A549 (cell line): ENCODE results near the gene ELMO2. TPM values are rescaled to one million over a fixed set of nuclear protein-coding genes. Genes with fewer than 3 reads are reported as not detected.

Experiments
- ATAC-seq, 2 experiments: fragments of 200-7000 bp in 1 of 2; fragments of >200 bp in 1 of 2; cut with Nextera tagmentation in 1 of 2; cut with Tn5 transposase in 1 of 2; 3 replicates each; pipeline versions ENCODE4 v1.8.0 to v1.9.1; 2018 to 2020; ENCODE audit warnings: mild to moderate bottlenecking in 1 of 2, moderate library complexity in 1 of 2
- CTCF ChIA-PET: fragments of 300-600 bp; sonication (Branson Sonifier 250); formaldehyde crosslinking; extraction: SDS; loops from one replicate; lab custom pipeline; 2021; ENCODE audit warnings: antibody characterized with exemption, inconsistent platforms; lab: Yijun Ruan, JAX
- POLR2A ChIA-PET: fragments of 350-600 bp; formaldehyde crosslinking; extraction: SDS; loops from one replicate; lab custom pipeline; 2021; ENCODE audit warnings: antibody characterized with exemption, inconsistent platforms; lab: Yijun Ruan, JAX
- DNase-seq, 2 experiments: peaks; one replicate each; pipeline versions ENCODE4 v3.0.0 to v3.0.0-alpha.2; 2011 to 2016; ENCODE audit warnings: low read depth in 1 of 2, low spot score in 1 of 2
- FAIRE-seq: peaks from 2 replicates; lab custom pipeline; 2011; peaks lifted over from hg19 to GRCh38; lab: Jason Lieb, UNC
- H3K27ac ChIP-seq, 2 experiments: fragments of >200 bp; sonication (Bioruptor Twin); formaldehyde crosslinking; 3 replicates each; pipeline ENCODE4 v1.5.1; 2016 to 2017
- H3K4me1 ChIP-seq: fragments of >200 bp; sonication (Bioruptor Twin); formaldehyde crosslinking; 3 replicates; pipeline ENCODE4 v1.6.1; 2016
- H3K4me2 ChIP-seq: fragments of >200 bp; sonication (Bioruptor Twin); formaldehyde crosslinking; 3 replicates; pipeline ENCODE4 v1.6.1; 2016
- H3K4me3 ChIP-seq: fragments of >200 bp; sonication (Bioruptor Twin); formaldehyde crosslinking; 3 replicates; pipeline ENCODE4 v1.5.1; 2016
- H3K9me3 ChIP-seq: fragments of >200 bp; sonication (Bioruptor Twin); formaldehyde crosslinking; 3 replicates; pipeline ENCODE4 v1.6.1; 2016
- CHD2 ChIP-seq: fragments of 150-350 bp; IDR thresholded peaks from 2 replicates; pipeline ENCODE4 v1.6.1; 2014; ENCODE audit warnings: low read length; ENCODE audit not compliant: partially characterized antibody
- CHD4 ChIP-seq: fragments of 200-600 bp; sonication (generic); IDR thresholded peaks from 2 replicates; pipeline ENCODE4 v1.6.1; 2016; ENCODE audit warnings: antibody characterized with exemption, mild to moderate bottlenecking, borderline replicate concordance
- CTCF ChIP-seq: fragments of >200 bp; sonication (Bioruptor Twin); formaldehyde crosslinking; IDR thresholded peaks from 3 replicates; pipeline ENCODE4 v1.5.1; 2016
- EHF ChIP-seq: fragments of 250-450 bp; sonication (Bioruptor Pico); IDR thresholded peaks from 2 replicates; pipeline ENCODE4 v1.5.0; 2020; ENCODE audit warnings: mild to moderate bottlenecking
- ELK1 ChIP-seq: fragments of 150-350 bp; IDR thresholded peaks from 2 replicates; pipeline ENCODE4 v1.6.1; 2014; ENCODE audit warnings: low read depth, mild to moderate bottlenecking, low read length
- FOSB ChIP-seq: fragments of 250-450 bp; sonication (Bioruptor Pico); IDR thresholded peaks from 2 replicates; pipeline ENCODE4 v1.5.0; 2020; ENCODE audit warnings: mild to moderate bottlenecking, moderate library complexity
- GATA3 ChIP-seq: IDR thresholded peaks from 2 replicates; pipeline ENCODE4 v1.6.1; 2012; ENCODE audit warnings: borderline replicate concordance
- HES2 ChIP-seq: fragments of >200 bp; sonication (Bioruptor Twin); formaldehyde crosslinking; IDR thresholded peaks from 2 replicates; pipeline ENCODE4 v1.6.1; 2016
- HEYL ChIP-seq: fragments of 250-450 bp; sonication (Bioruptor Pico); IDR thresholded peaks from 2 replicates; pipeline ENCODE4 v1.8.0; 2021; ENCODE audit warnings: mild to moderate bottlenecking, moderate library complexity
- HOXB13 ChIP-seq: fragments of 250-450 bp; sonication (Bioruptor Pico); IDR thresholded peaks from 2 replicates; pipeline ENCODE4 v1.5.0; 2020; ENCODE audit warnings: low read depth, mild to moderate bottlenecking, moderate library complexity
- JUNB ChIP-seq: fragments of >200 bp; sonication (Bioruptor Twin); formaldehyde crosslinking; IDR thresholded peaks from 2 replicates; pipeline ENCODE4 v1.6.1; 2016
- KDM1A ChIP-seq: fragments of 200-600 bp; sonication (generic); IDR thresholded peaks from 2 replicates; pipeline ENCODE4 v1.6.1; 2016; ENCODE audit warnings: low read depth, mild to moderate bottlenecking
- MAFK ChIP-seq: fragments of 450-650 bp; IDR thresholded peaks from 2 replicates; pipeline ENCODE4 v1.6.1; 2014; ENCODE audit not compliant: partially characterized antibody
- MAX ChIP-seq: IDR thresholded peaks from 2 replicates; pipeline ENCODE4 v1.6.1; 2012
- MAZ ChIP-seq: fragments of 150-350 bp; IDR thresholded peaks from 2 replicates; pipeline ENCODE4 v1.6.1; 2014; ENCODE audit warnings: antibody characterized with exemption, low read depth, low read length, borderline replicate concordance
- NR3C1 ChIP-seq: fragments of >200 bp; sonication (Bioruptor Twin); formaldehyde crosslinking; IDR thresholded peaks from 3 replicates; pipeline ENCODE4 v1.6.1; 2017
- PHF8 ChIP-seq: fragments of 200-600 bp; sonication (generic); IDR thresholded peaks from 2 replicates; pipeline ENCODE4 v1.6.1; 2016; ENCODE audit warnings: low read depth, mild to moderate bottlenecking, antibody characterized with exemption, moderate library complexity, borderline replicate concordance
- POLR2A ChIP-seq: IDR thresholded peaks from 2 replicates; pipeline ENCODE4 v1.6.1; 2012; ENCODE audit warnings: mild to moderate bottlenecking, low read length
- POLR2AphosphoS2 ChIP-seq: conservative IDR thresholded peaks from 2 replicates; pipeline ENCODE4 v1.6.1; 2012; ENCODE audit warnings: low read length, improper control_type of control experiment, inconsistent platforms
- RCOR1 ChIP-seq: fragments of 150-350 bp; IDR thresholded peaks from 2 replicates; pipeline ENCODE4 v1.6.1; 2014; ENCODE audit warnings: antibody characterized with exemption, low read length, low read depth
- ZSCAN20 ChIP-seq: fragments of 250-450 bp; sonication (Bioruptor Pico); IDR thresholded peaks from 2 replicates; pipeline ENCODE4 v1.8.0; 2022; ENCODE audit warnings: mild to moderate bottlenecking, moderate library complexity
- WGBS: methylation state at CpG from one replicate; pipeline ENCODE4 v1.1.6; 2017; ENCODE audit errors: missing lambda C conversion rate; 5-methylcytosine and 5-hydroxymethylcytosine counted together
- polyA plus RNA-seq, 4 experiments: library from polyadenylated mRNA; depleted of rRNA in 3 of 4; stranded (reverse); fragments of >200 nt; fragmentation: RNase III in 1 of 4; extraction: RNeasy Plus Mini Kit Qiagen cat#74134 plus additional on column Dnase treatment in 1 of 4; gene quantifications; 2 replicates in 3 of 4; 3 replicates in 1 of 4; pipeline ENCODE4 v1.2.3, GENCODE V29; 2011 to 2017

Gene ELMO2
- polyA plus RNA-seq, 2 of the 4 experiments (the other 2 are of a cell fraction) = 23.4 to 25.1 TPM

- peaks cover 40% of the 10 kb centered on the region for H3K9me3 ChIP-seq
- DNase-seq = no peak
- TF ChIP-seq MAFK = peak; percentile 27
- no peak for TF ChIP-seq EHF
- no peak for ATAC-seq
- H3K4me3 ChIP-seq = no peak overlapping the region
- CTCF ChIA-PET = no interaction called here
- H3K27ac ChIP-seq = no peak overlapping the region
- H3K4me1 ChIP-seq = no peaks in the 10 kb centered on the region
- H3K4me2 ChIP-seq = no peak overlapping the region
- no peak for FAIRE-seq
- POLR2A ChIA-PET = no interaction called here
- 1% methylated on average over 2 of the region's 2 CpGs for WGBS
Measured at GRCh38 chr20:46455729-46456128, 49.3 kb upstream of the ELMO2 start.

- DNase-seq (no peak), ATAC-seq (no peak), FAIRE-seq (no peak)
- Histone ChIP-seq H3K9me3 (peaks cover 25% of the 10 kb centered on the region), H3K27ac (no peak overlapping the region), H3K4me1 (no peaks in the 10 kb centered on the region), H3K4me3 (no peak overlapping the region), H3K4me2 (no peak overlapping the region)
- TF ChIP-seq CTCF (no peak), CHD4 (no peak)
- WGBS = 40% methylated on average over 5 of the region's 5 CpGs
- ChIA-PET CTCF (interaction anchor here (0.9 to 2.8 kb wide), 3 partner anchors 9 to 314 kb away, joined by 3 to 9 read pairs (median 3); no protein-coding TSS in a partner anchor), POLR2A (no interaction called here)
Measured at GRCh38 chr20:46446851-46447250, 40.4 kb upstream of the ELMO2 start.

GRCh38 chr20:46439837-46440236 lies 33.4 kb upstream of the ELMO2 start:
- POLR2A ChIA-PET = no interaction called here

More at GRCh38 chr20:46439837-46440236, 33.4 kb upstream of the ELMO2 start:
- no peak for TF ChIP-seq PHF8
- no peak for TF ChIP-seq FOSB (CRISPR knock-in tag)
- TF ChIP-seq NR3C1 = no peak
- no peak for TF ChIP-seq HOXB13 (CRISPR knock-in tag)
- no peak for TF ChIP-seq HES2
- no peak for TF ChIP-seq MAX
- no peak for TF ChIP-seq EHF
- TF ChIP-seq ZSCAN20 (CRISPR knock-in tag) = no peak
- TF ChIP-seq POLR2A = no peak
- TF ChIP-seq CHD2 = no peak
- no peak for TF ChIP-seq GATA3
- no peak for TF ChIP-seq ELK1
- no peak for TF ChIP-seq CHD4
- no peak for TF ChIP-seq POLR2AphosphoS2
- TF ChIP-seq KDM1A = no peak
- TF ChIP-seq JUNB = no peak
- no peak for TF ChIP-seq HEYL (CRISPR knock-in tag)
- TF ChIP-seq RCOR1 = no peak
- TF ChIP-seq MAZ = no peak
- TF ChIP-seq, all 56 proteins: peak for 0
- CTCF ChIA-PET = interaction anchor here (0.8 to 3.7 kb wide), 8 partner anchors 11 to 454 kb away, joined by 3 to 27 read pairs (median 6); no protein-coding TSS in a partner anchor
- Histone ChIP-seq H3K4me1 (no peaks in the 10 kb centered on the region), H3K4me3 (no peak overlapping the region), H3K9me3 (peaks cover 8% of the 10 kb centered on the region; the same call in 1 of the 3 replicates), H3K4me2 (no peak overlapping the region), H3K27ac (no peak overlapping the region)
- ATAC-seq = 0 out of 6 replicates have a peak, but pooled peaks of 1 of the 2 experiments have one; percentile 35
- DNase-seq = no peak
- WGBS = 10% methylated on average over 4 of the region's 4 CpGs
- FAIRE-seq = no peak
